Natural killer cell treated with Interleukin-12 subunit alpha and Interleukin-12 subunit beta and Interleukin-15 and Interleukin-18, amount 100 ng/mL, for 72 hours (primary cell): Measurements from ENCODE around the gene EXOC3L4. TPM values are rescaled to one million over a fixed set of nuclear protein-coding genes. Genes with fewer than 3 reads are reported as not detected.
"Not testable (repeated sequence)": the region's sequence is repeated elsewhere in the genome, so short reads cannot be mapped to it uniquely, and the experiment has no call there.

Experiments used
- ATAC-seq, 2 donors: fragments of 150-1000 bp; cut with Tn5 transposase in 1 of 2; sonication (Bioruptor Pico), chemical (Tn5 transposase) in 1 of 2; 2 replicates each; pipeline ENCODE4 v1.10.0; 2021
- DNase-seq: peaks from one replicate; pipeline ENCODE4 v3.0.0; 2022; ENCODE audit warnings: low spot score
- H3K27ac Mint-ChIP-seq, 2 donors: 1 replicate in 1 of 2; 2 replicates in 1 of 2; pipeline ENCODE4 v1.8.0; 2022; ENCODE audit warnings: mixed read lengths in 2 of 2, mild to moderate bottlenecking in 1 of 2, moderate library complexity in 1 of 2
- H3K27me3 Mint-ChIP-seq, 2 donors: 1 replicate in 1 of 2; 2 replicates in 1 of 2; pipeline ENCODE4 v1.8.0; 2022; ENCODE audit warnings: mixed read lengths in 2 of 2
- H3K36me3 Mint-ChIP-seq: one replicate; pipeline ENCODE4 v1.8.0; 2022; ENCODE audit warnings: mixed read lengths
- H3K4me1 Mint-ChIP-seq, 2 donors: 1 replicate in 1 of 2; 2 replicates in 1 of 2; pipeline ENCODE4 v1.8.0; 2022; ENCODE audit warnings: low read depth in 2 of 2, mixed read lengths in 2 of 2, mild to moderate bottlenecking in 1 of 2
- H3K4me3 Mint-ChIP-seq: one replicate; pipeline ENCODE4 v1.8.0; 2022; ENCODE audit warnings: mixed read lengths
- H3K9me3 Mint-ChIP-seq: 2 replicates; pipeline ENCODE4 v1.8.0; 2022; ENCODE audit warnings: mixed read lengths
- total RNA-seq, 2 donors: library from RNA; stranded (reverse); gene quantifications; one replicate each; pipeline ENCODE4 v1.2.3, GENCODE V29; 2022

The EXOC3L4 gene
- total RNA-seq, 2 donors from 2014 or later: not detected

DNA sequence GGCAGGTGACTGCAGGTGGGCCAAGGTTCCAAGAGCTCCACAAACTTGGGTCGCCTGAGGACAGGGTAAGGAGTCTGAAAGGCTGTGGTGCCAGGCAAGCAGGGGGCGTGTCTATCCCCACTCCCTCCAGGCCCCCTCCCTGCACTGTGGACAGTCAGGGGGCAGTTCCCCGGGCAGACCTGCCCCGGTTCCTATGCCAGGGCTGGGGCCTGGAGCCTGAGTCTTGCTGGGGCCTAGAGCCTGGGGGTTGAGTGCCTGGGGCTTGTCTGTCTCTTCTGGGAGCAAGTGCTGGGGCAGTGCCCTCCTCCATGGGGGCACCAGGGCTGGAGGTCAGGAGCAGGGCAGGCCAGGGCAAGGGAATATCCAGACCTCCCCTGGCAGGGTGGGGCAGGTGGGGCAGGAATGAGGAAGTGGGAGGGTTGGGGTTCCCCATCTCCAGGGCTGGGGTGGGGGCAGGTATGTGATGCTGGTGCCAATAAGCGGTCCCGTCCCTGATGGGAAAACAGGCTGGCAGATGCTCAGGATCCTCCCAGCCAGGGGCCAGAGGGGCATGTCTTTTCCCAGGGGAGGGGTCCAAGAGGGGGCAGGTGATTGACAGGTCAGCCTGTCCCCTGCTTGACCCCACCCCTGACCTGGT lies 16.8 kb downstream of the EXOC3L4 start:
- Mint-ChIP-seq H3K36me3 (no peaks in the 10 kb centered on the region), H3K27me3 (peaks cover 0 to 2% of the 10 kb centered on the region in 2 donors), H3K4me1 (peaks cover 6 to 17% of the 10 kb centered on the region in 2 donors), H3K9me3 (no peaks in the 10 kb centered on the region), H3K27ac (peak overlapping the region in 1 of 2 donors; percentile 84), H3K4me3 (no peak overlapping the region)
- ATAC-seq (no peak), DNase-seq (no peak)

DNA sequence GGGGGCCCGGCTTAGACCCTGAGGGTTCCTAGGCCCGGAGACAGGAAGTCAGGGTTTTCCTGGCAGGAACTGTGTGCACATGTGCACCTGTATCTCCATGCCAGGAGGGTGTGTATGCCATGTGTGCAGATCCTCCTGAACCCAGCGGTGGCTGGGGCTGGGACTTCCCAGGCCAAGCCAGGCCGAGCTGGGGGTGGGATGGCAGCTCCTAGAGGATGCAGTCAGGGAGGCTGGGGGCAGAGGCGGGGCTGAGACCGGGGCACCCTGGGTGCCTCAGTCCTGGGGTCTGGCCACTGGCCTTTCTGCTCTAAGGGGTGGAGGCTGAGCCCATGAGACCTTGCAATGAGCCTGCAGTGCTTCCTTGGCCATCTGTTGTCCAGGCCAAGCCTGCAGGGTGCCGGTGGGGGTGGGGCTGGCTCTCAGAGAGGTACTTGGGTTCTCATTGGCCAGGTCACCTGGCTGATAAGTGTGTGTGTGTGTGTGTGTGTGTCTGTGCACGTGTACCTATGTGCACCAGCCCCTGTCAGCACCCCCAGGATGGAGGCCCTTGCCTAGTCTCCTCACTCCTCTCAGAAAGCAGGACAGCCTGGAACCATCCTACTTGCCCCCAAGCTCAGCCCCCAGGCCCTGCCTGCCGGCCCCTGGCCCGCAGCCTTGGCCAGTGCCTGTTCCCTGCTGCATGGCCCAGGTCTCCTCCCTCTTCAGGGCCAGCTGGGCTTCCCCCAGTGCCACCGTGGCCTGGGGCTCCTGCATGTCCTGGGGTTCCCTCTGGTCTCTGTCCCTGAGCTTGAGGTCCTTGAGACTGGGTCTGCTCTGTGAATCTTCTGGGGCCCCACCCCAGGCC lies 18.1 kb downstream of the EXOC3L4 start:
- ATAC-seq (no peak), DNase-seq (no peak)
- Mint-ChIP-seq H3K9me3 (no peaks in the 10 kb centered on the region), H3K4me1 (peaks cover 6 to 17% of the 10 kb centered on the region in 2 donors), H3K27ac (no peak overlapping the region), H3K4me3 (no peak overlapping the region), H3K36me3 (no peaks in the 10 kb centered on the region), H3K27me3 (peaks cover 0 to 2% of the 10 kb centered on the region in 2 donors)

DNA sequence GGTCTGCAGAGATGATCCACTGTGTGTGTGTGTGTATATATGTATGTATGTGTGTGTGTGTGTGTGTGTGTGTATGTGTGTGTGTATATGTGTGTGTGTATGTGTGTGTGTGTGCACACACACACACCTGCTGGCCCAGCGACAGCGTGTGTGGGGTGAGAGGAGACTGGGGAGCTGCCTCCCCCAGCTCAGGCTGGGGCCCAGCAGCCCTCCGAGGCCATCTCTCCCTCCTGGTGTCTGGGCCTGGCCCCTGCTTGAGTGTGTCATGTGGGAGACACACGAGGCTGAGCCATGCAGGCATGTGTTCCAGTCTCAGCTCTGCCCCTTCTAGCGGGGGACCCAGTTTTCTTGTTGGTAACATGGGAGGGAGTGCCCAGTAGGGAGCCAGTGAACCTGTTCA lies 18.8 kb downstream of the EXOC3L4 start:
- Mint-ChIP-seq H3K27me3 (peaks cover 0 to 2% of the 10 kb centered on the region in 2 donors), H3K4me1 (peaks cover 6 to 17% of the 10 kb centered on the region in 2 donors), H3K9me3 (no peaks in the 10 kb centered on the region), H3K27ac (no peak overlapping the region), H3K4me3 (no peak overlapping the region), H3K36me3 (no peaks in the 10 kb centered on the region)
- DNase-seq (no peak), ATAC-seq (no peak)

DNA sequence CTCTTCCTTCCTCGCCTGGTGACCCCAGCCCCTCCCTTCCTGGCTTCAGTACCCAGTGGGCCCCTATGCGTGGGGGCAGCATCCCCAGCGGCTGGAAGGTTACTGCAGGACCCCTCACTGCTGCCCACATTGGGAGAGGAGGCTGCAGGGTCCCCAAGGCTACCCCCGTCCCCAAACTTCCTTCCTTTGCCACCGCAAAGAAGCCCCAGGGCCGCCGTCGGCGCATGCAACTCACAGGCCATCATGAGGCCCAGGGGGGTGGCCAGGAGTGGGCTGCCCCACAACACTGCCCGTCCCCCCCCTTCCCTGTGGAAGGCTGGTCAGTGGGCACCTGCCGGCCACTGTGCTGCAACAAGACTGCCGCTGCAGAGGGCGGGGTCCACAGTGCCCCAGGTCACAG lies 19.2 kb downstream of the EXOC3L4 start:
- Mint-ChIP-seq H3K4me1 (peaks cover 6 to 16% of the 10 kb centered on the region in 2 donors), H3K9me3 (no peaks in the 10 kb centered on the region), H3K27me3 (peaks cover 0 to 3% of the 10 kb centered on the region in 2 donors), H3K27ac (no peak overlapping the region), H3K36me3 (no peaks in the 10 kb centered on the region), H3K4me3 (no peak overlapping the region)
- ATAC-seq: no peak
- no peak for DNase-seq

DNA sequence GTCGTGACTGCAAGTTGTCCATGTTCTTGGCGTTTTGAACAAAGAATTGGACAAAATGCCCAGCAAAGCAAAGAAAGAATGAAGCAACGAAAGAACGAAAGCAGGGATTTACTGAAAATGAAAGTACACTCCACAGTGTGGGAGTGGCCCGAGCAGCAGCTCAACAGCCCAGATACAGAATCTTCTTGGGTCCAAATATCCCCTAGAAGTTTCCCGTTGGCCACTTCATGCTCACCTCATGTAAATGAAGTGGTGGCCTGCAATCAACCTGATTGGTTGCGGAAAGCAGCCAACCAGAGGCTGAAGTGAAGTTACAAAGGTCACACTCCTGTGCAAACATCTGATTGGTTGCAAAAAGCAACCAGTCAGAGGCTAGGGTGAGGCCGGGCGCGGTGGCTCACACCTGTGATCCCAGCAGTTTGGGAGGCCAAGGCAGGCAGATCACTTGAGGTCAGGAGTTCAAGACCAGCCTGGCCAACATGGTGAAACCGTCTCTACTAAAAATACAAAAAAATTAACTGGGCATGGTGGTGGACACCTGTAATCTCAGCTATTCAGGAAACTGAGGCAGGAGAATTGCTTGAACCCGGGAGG lies 20.7 kb downstream of the EXOC3L4 start:
- DNase-seq, H3K27me3 Mint-ChIP-seq, H3K9me3 Mint-ChIP-seq, H3K36me3 Mint-ChIP-seq: not testable (repeated sequence)
- Mint-ChIP-seq H3K4me1 (peaks cover 6 to 14% of the 10 kb centered on the region in 2 donors), H3K27ac (peak overlapping the region in 1 of 2 donors; percentile 46), H3K4me3 (peak overlapping the region; percentile 25)
- peak in 1 of 2 donors; percentile 66 for ATAC-seq

DNA sequence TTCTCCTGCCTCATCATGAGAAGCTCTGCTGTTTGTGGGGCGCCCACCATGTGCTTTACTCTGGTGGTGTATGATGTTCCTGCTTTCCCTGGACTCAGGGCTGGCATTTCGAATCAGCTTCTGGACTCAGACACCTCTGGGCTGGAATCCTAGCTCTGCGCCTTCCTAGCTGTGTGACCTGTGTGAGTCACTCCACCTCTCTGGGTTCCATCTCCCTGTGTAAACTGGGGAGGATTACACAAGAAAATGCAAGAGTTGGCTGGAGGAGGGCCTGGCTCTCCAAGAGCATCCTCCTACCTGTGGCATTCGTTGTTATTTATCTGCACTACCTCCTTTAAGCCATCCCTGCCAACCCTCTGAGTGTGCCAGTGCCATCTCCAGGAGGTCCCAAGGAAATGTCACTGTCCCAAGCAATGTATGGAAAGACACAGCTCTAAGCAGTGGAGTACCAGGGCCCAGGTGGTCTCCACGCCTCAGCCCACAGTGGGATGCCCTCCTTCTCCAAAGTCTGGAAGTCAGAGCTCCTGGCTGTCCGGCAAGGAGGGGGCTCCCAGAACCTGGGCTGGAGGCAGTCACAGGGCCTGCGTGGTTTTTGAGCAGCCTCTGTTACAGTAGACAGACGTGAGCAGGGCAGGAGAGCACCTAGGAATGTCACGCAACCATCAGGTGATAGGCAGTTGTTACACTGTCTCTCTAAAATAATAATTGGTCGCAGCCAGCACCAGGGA lies 21.5 kb downstream of the EXOC3L4 start:
- H3K36me3 Mint-ChIP-seq: no peaks in the 10 kb centered on the region
- DNase-seq: no peak
- peaks cover 12 to 13% of the 10 kb centered on the region in 2 donors for H3K27me3 Mint-ChIP-seq
- H3K9me3 Mint-ChIP-seq: no peaks in the 10 kb centered on the region
- no peak overlapping the region for H3K27ac Mint-ChIP-seq
- H3K4me3 Mint-ChIP-seq: no peak overlapping the region
- peaks cover 6 to 10% of the 10 kb centered on the region in 2 donors for H3K4me1 Mint-ChIP-seq
- ATAC-seq: no peak

DNA sequence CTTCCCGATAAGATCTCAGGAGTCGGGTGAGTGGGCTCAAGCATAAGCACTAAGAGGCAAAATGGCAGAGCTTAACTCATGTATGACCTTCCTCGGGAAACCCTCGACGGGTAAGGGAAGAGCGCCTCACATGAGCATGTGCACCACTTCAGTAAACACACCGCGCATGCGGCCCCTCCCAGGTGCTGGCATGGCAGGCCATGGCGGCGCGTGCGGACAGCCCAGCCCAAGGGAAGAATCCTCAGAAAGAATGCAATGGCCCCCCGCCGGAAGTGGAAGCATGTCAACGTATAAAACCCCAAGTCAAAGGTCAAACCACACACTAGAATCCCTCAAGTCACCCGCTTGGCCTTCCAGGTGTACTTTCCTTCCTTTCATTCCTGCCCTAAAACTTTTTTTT lies 22.1 kb downstream of the EXOC3L4 start:
- no peak overlapping the region for H3K4me3 Mint-ChIP-seq
- DNase-seq: no peak
- no peaks in the 10 kb centered on the region for H3K36me3 Mint-ChIP-seq
- no peak for ATAC-seq
- no peak overlapping the region for H3K27ac Mint-ChIP-seq
- H3K4me1 Mint-ChIP-seq: peaks cover 6 to 10% of the 10 kb centered on the region in 2 donors
- no peaks in the 10 kb centered on the region for H3K9me3 Mint-ChIP-seq
- peaks cover 13 to 14% of the 10 kb centered on the region in 2 donors for H3K27me3 Mint-ChIP-seq

DNA sequence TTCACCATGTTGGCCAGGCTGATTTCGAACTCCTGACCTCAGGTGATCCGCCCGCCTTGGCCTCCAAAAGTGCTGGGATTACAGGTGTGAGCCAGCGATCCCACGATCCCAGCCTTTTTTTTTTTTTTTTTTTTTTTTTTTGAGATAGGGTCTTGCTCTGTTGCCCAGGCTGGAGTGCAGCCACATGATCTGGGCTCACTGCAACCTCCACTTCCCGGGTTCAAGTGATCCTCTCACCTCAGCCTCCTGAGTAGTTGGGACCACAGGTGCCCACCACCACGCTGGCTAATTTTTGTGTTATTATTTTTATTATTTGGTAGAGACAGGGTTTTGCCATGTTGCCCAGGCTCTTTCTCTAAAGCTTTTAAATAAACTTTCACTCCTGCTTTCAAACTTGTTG lies 23.0 kb downstream of the EXOC3L4 start:
- H3K9me3 Mint-ChIP-seq, ATAC-seq, DNase-seq, H3K36me3 Mint-ChIP-seq, H3K27ac Mint-ChIP-seq, H3K4me3 Mint-ChIP-seq: not testable (repeated sequence)
- Mint-ChIP-seq H3K27me3 (peaks cover 13 to 14% of the 10 kb centered on the region in 2 donors), H3K4me1 (peaks cover 6 to 13% of the 10 kb centered on the region in 2 donors)

DNA sequence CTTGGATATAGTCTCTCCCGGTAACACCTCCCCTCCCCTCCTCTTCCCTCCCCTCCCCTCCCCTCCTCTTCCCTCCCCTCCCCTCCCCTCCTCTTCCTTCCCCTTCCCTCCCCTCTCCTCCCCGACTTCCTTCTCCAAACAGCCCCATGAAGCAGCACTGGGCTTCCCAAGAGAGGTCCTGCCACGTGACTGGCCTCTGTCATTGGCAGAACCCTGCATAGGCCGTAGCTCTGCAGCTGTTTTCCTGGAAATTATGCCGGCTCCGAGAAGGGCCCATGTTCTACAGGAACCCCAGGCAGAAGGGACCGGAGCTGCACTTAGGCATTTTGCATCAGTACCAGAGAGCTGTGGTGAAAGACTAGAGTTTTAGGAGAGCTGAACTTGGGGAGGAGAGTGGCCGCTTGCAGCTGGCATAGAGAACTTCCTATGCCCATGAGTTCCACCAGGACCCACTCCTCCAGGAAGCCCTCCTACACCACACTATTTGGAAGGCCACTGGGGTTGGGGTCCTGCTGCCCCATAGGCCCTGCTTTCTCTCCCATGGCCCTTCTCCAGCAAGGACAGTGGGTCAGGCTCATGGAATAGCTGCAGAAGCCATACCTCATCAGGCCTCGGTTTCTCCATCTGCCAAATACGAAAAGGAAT lies 23.6 kb downstream of the EXOC3L4 start:
- Mint-ChIP-seq H3K4me1 (peaks cover 6 to 11% of the 10 kb centered on the region in 2 donors), H3K9me3 (no peaks in the 10 kb centered on the region), H3K27me3 (peaks cover 13 to 14% of the 10 kb centered on the region in 2 donors), H3K27ac (no peak overlapping the region), H3K36me3 (no peaks in the 10 kb centered on the region), H3K4me3 (no peak overlapping the region)
- ATAC-seq (no peak), DNase-seq (no peak)

DNA sequence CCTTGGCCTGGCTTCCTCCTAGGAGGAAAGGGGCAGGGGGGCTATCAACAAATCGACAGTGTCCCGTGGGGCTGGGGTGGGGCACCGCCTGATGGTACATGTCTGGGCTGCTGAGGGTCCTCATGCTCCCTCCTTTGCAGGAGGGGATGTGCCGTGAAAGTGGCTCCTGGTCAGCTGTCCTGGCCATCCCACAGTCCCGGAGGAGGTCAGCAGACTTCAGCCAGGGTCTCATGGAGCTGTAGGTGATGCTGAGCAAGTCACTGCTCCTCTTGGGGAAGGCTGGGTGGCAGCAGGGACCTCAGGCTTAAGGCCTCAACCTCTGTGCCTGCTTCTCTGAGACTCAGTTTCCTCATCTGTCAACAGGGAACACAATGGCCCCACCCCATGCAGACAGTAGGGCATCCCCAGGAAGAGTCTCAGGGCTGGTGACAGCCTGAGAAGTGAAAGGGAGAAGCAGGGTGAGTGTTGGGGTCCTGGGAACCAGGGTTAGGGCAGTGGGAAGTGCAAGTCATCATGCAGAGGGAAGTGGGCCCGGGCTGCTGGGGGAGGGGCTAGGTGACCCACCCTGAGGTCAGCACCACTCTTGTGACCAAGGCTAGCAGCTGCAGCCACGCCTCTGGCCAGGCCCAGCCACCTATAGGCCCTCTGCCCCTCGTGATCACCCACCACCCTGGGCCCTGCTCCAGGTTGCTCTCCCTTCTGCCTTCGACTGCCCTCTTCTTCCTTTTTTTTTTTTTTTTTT lies 24.3 kb downstream of the EXOC3L4 start:
- no peaks in the 10 kb centered on the region for H3K9me3 Mint-ChIP-seq
- peaks cover 13 to 14% of the 10 kb centered on the region in 2 donors for H3K27me3 Mint-ChIP-seq
- no peak overlapping the region for H3K4me3 Mint-ChIP-seq
- no peak for DNase-seq
- peaks cover 6 to 9% of the 10 kb centered on the region in 2 donors for H3K4me1 Mint-ChIP-seq
- H3K36me3 Mint-ChIP-seq: no peaks in the 10 kb centered on the region
- peak in 1 of 2 donors; percentile 26 for ATAC-seq
- no peak overlapping the region for H3K27ac Mint-ChIP-seq

DNA sequence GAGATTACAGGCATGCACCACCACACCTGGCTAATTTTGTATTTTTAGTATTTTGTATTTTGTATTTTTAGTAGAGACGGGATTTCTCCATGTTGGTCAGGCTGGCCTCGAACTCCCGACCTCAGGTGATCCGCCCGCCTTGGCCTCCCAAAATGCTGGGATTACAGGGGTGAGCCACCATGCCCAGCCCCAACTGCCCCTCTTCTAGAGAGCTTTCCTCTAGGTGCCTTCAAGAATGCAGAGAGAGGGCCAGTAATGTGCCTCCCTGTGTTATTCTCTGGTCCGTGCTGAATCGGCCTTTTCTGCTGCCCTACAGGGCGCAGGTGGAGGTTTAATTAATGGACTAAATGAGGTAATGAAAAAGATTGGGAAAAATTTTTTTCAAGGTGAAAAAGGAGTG lies 25.0 kb downstream of the EXOC3L4 start:
- H3K4me3 Mint-ChIP-seq, H3K27ac Mint-ChIP-seq, H3K9me3 Mint-ChIP-seq, H3K36me3 Mint-ChIP-seq, ATAC-seq, DNase-seq: not testable (repeated sequence)
- H3K27me3 Mint-ChIP-seq: peaks cover 18% of the 10 kb centered on the region in 2 donors
- H3K4me1 Mint-ChIP-seq: peaks cover 6 to 13% of the 10 kb centered on the region in 2 donors

DNA sequence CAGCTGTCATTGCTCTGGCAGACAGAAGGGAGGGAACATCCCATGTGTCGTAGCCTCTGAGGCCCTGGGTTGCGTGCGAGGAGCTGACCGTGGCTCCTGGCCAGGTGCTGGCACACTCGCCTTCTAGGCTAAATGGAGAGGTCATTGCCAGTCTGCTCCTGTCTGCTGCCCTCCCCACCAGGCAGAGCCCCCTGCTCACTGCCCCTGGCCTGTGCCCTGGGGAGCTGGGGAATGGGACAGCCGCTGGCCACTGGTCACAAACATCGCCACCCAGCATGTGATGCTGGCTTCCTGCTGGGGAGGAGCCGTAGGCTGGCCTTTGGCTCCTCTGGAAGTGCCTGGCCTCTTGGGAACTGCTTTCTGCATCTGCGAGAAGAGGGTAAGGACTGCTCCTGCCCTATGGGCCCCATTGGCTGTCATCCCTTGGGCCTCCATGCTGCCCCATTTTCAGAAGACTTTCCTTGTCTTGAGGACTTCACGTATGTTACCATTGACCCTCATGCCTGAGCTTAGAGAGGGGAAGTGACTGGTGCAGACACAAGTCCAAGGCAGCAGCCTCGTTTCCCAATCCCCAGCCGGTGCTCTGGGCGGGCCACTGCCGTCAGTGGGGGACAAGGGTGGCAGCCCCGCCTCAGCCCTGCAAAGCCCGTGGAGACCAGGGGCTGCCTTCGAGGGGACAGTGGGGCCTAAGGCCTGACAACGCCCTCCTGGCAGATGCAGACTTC lies 26.8 kb downstream of the EXOC3L4 start:
- Mint-ChIP-seq H3K27ac (no peak overlapping the region), H3K4me3 (no peak overlapping the region), H3K9me3 (no peaks in the 10 kb centered on the region), H3K27me3 (peaks cover 18 to 19% of the 10 kb centered on the region in 2 donors), H3K36me3 (no peaks in the 10 kb centered on the region), H3K4me1 (peaks cover 0 to 8% of the 10 kb centered on the region in 2 donors)
- no peak for ATAC-seq
- no peak for DNase-seq
